Measurements from ENCODE around the gene UBQLN4.

- TF ChIP-seq, protein P1, sequence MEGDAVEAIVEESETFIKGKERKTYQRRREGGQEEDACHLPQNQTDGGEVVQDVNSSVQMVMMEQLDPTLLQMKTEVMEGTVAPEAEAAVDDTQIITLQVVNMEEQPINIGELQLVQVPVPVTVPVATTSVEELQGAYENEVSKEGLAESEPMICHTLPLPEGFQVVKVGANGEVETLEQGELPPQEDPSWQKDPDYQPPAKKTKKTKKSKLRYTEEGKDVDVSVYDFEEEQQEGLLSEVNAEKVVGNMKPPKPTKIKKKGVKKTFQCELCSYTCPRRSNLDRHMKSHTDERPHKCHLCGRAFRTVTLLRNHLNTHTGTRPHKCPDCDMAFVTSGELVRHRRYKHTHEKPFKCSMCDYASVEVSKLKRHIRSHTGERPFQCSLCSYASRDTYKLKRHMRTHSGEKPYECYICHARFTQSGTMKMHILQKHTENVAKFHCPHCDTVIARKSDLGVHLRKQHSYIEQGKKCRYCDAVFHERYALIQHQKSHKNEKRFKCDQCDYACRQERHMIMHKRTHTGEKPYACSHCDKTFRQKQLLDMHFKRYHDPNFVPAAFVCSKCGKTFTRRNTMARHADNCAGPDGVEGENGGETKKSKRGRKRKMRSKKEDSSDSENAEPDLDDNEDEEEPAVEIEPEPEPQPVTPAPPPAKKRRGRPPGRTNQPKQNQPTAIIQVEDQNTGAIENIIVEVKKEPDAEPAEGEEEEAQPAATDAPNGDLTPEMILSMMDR (conservative IDR thresholded peaks at IDR 0.05; ENCODE audit: low read length) = no peak
- no peak for TF ChIP-seq EZH2phosphoT487 (IDR thresholded peaks at IDR 0.05; ENCODE audit: borderline replicate concordance)
Measured at GRCh38 chr1:156014829-156015228, 38.8 kb downstream of the UBQLN4 start.
